HCT116 (cell line): ENCODE data around the gene CFAP97D2. TPM values are rescaled to one million over a fixed set of nuclear protein-coding genes. Genes with fewer than 3 reads are reported as not detected.

Experiments used
- ATAC-seq: fragments of 200-7000 bp; cut with Tn5 transposase; 2 replicates; pipeline ENCODE4 v1.9.1; 2020; ENCODE audit warnings: mild to moderate bottlenecking, moderate library complexity
- BruUV-seq: library from RNA; stranded (reverse); fragments of 400-500 nt; replicated peaks from 2 replicates; lab custom pipeline; 2021; lab: Mats Ljungman, UMichigan
- CTCF ChIA-PET: fragments of 300-600 bp; sonication (Branson Sonifier 250); formaldehyde crosslinking; loops from one replicate; lab custom pipeline; 2021; ENCODE audit warnings: antibody characterized with exemption; lab: Charles Lee
- POLR2A ChIA-PET: fragments of 300-600, 350-600 bp; sonication (Branson Sonifier 250); formaldehyde crosslinking; loops from one replicate; lab custom pipeline; 2021; ENCODE audit warnings: antibody characterized with exemption; lab: Charles Lee
- RAD21 ChIA-PET, 2 experiments: fragments of 300-600 bp; sonication (Branson Sonifier 250); formaldehyde crosslinking; loops; one replicate each; lab custom pipeline; 2023; ENCODE audit warnings: low total read pairs in 2 of 2; ENCODE audit not compliant: uncharacterized antibody in 2 of 2, unreplicated experiment in 2 of 2, low non-redundant PET in 1 of 2; lab: Charles Lee
- DNase-seq: peaks from one replicate; pipeline ENCODE4 v3.0.0-alpha.2; 2010; ENCODE audit warnings: low read depth, low spot score
- H2AFZ ChIP-seq: fragments of 200-600 bp; shearing (Covaris generic), sonication (generic); 2 replicates; pipeline ENCODE4 v1.6.1; 2017; ENCODE audit warnings: low read depth, mixed run types, mixed read lengths, antibody characterized with exemption, low read length; ENCODE audit not compliant: poor library complexity, severe bottlenecking
- H3K27ac ChIP-seq: 2 replicates; pipeline ENCODE4 v1.5.1; 2012; ENCODE audit warnings: low read depth, low read length
- H3K27me3 ChIP-seq: fragments of 200-600 bp; sonication (generic); 2 replicates; pipeline ENCODE4 v1.6.1; 2016; ENCODE audit warnings: mixed run types, low read length, mixed read lengths; ENCODE audit not compliant: insufficient read depth
- H3K36me3 ChIP-seq, 2 experiments: fragments of 200-500 bp in 1 of 2; fragments of 200-600 bp in 1 of 2; sonication (Bioruptor generic) in 1 of 2; sonication (generic) in 1 of 2; 2 replicates each; pipeline versions ENCODE4 v1.5.1 to v1.6.1; 2014 to 2016; ENCODE audit warnings: low read length in 2 of 2, inconsistent platforms in 1 of 2, mixed read lengths in 1 of 2, mixed run types in 1 of 2; ENCODE audit not compliant: insufficient read depth in 2 of 2, control insufficient read depth in 1 of 2
- H3K4me1 ChIP-seq, 2 experiments: fragments of 200-600 bp in 1 of 2; sonication (generic) in 1 of 2; 2 replicates each; pipeline versions ENCODE4 v1.5.1 to v1.6.1; 2012 to 2017; ENCODE audit warnings: low read length in 2 of 2, inconsistent platforms in 1 of 2, mild to moderate bottlenecking in 1 of 2, mixed read lengths in 1 of 2, mixed run types in 1 of 2, moderate library complexity in 1 of 2; ENCODE audit not compliant: insufficient read depth in 2 of 2, control insufficient read depth in 1 of 2
- H3K4me2 ChIP-seq: fragments of 200-600 bp; sonication (generic); 2 replicates; pipeline ENCODE4 v1.6.1; 2017; ENCODE audit warnings: mixed run types, low read length, mixed read lengths
- H3K4me3 ChIP-seq, 2 experiments: fragments of 200-600 bp in 1 of 2; sonication (generic) in 1 of 2; replicated peaks in 1 of 2; 2 replicates each; pipeline ENCODE4 v1.5.1; 2011 to 2016; ENCODE audit warnings: low read length in 2 of 2, control low read depth in 1 of 2, low read depth in 1 of 2, mild to moderate bottlenecking in 1 of 2, mixed read lengths in 1 of 2, mixed run types in 1 of 2
- H3K79me2 ChIP-seq: fragments of 200-600 bp; sonication (generic); 2 replicates; pipeline ENCODE4 v1.6.1; 2017; ENCODE audit warnings: mild to moderate bottlenecking, mixed run types, low read length, moderate library complexity, mixed read lengths; ENCODE audit not compliant: insufficient read depth
- H3K9ac ChIP-seq: fragments of 200-600 bp; sonication (generic); 2 replicates; pipeline ENCODE4 v1.6.1; 2016; ENCODE audit warnings: low read length, mixed read lengths
- H3K9me2 ChIP-seq: fragments of 200-600 bp; sonication (generic), shearing (Covaris generic); 2 replicates; pipeline ENCODE4 v1.6.1; 2017; ENCODE audit warnings: mixed run types, mild to moderate bottlenecking, moderate library complexity; ENCODE audit not compliant: insufficient read depth
- H3K9me3 ChIP-seq, 2 experiments: fragments of 200-500 bp in 1 of 2; fragments of 200-600 bp in 1 of 2; sonication (Bioruptor generic) in 1 of 2; sonication (generic) in 1 of 2; 2 replicates each; pipeline ENCODE4 v1.6.1; 2014 to 2017; ENCODE audit warnings: low read length in 2 of 2, mixed read lengths in 2 of 2, inconsistent platforms in 1 of 2, low read depth in 1 of 2, mild to moderate bottlenecking in 1 of 2, mixed run types in 1 of 2, moderate library complexity in 1 of 2; ENCODE audit not compliant: control insufficient read depth in 1 of 2, insufficient read depth in 1 of 2
- H4K20me1 ChIP-seq: fragments of 200-600 bp; sonication (generic), shearing (Covaris generic); 2 replicates; pipeline ENCODE4 v1.6.1; 2017; ENCODE audit warnings: mixed run types, mild to moderate bottlenecking, moderate library complexity; ENCODE audit not compliant: insufficient read depth
- EZH2phosphoT487 ChIP-seq: fragments of 200-600 bp; IDR thresholded peaks from 2 replicates; pipeline ENCODE4 v1.6.1; 2018; ENCODE audit warnings: antibody characterized with exemption, borderline replicate concordance
- POLR2A ChIP-seq: IDR thresholded peaks from 2 replicates; pipeline ENCODE4 v1.7.0; 2011; ENCODE audit warnings: borderline replicate concordance; ENCODE audit not compliant: insufficient read depth, insufficient read length; ENCODE audit errors: extremely low read depth
- REST ChIP-seq: IDR thresholded peaks from 2 replicates; pipeline ENCODE4 v1.6.1; 2012; ENCODE audit warnings: low read depth
- SIN3A ChIP-seq: IDR thresholded peaks from 2 replicates; pipeline ENCODE4 v1.6.1; 2012; ENCODE audit warnings: low read depth
- SRF ChIP-seq: IDR thresholded peaks from 2 replicates; pipeline ENCODE4 v1.6.1; 2012; ENCODE audit warnings: low read depth
- ZFX ChIP-seq: fragments of 450-650 bp; IDR thresholded peaks from 2 replicates; pipeline ENCODE4 v1.6.1; 2017
- ZNF274 ChIP-seq: fragments of 200-500 bp; sonication (Bioruptor generic); IDR thresholded peaks from 2 replicates; pipeline ENCODE4 v1.6.1; 2014; ENCODE audit warnings: mild to moderate bottlenecking, low read depth, low read length, inconsistent platforms
- intact Hi-C: fragments of 100-400 bp; cut with micrococcal nuclease; formaldehyde crosslinking; loops from 2 replicates; pipeline ENCODE4 v1.10.0; 2022
- total RNA-seq: library from RNA; stranded (reverse); gene quantifications from one replicate; pipeline ENCODE4 v1.2.1, GENCODE V29; 2021; ENCODE audit not compliant: unreplicated experiment
- TF ChIP-seq, protein P1 (sequence below): IDR thresholded peaks from 2 replicates; pipeline ENCODE4 v1.6.1; 2011; ENCODE audit warnings: mild to moderate bottlenecking, low read length, moderate library complexity; ENCODE audit not compliant: insufficient replicate concordance; ENCODE audit errors: extremely low read depth

Gene CFAP97D2
- total RNA-seq, 1 experiment from 2014 or later: not detected

DNA sequence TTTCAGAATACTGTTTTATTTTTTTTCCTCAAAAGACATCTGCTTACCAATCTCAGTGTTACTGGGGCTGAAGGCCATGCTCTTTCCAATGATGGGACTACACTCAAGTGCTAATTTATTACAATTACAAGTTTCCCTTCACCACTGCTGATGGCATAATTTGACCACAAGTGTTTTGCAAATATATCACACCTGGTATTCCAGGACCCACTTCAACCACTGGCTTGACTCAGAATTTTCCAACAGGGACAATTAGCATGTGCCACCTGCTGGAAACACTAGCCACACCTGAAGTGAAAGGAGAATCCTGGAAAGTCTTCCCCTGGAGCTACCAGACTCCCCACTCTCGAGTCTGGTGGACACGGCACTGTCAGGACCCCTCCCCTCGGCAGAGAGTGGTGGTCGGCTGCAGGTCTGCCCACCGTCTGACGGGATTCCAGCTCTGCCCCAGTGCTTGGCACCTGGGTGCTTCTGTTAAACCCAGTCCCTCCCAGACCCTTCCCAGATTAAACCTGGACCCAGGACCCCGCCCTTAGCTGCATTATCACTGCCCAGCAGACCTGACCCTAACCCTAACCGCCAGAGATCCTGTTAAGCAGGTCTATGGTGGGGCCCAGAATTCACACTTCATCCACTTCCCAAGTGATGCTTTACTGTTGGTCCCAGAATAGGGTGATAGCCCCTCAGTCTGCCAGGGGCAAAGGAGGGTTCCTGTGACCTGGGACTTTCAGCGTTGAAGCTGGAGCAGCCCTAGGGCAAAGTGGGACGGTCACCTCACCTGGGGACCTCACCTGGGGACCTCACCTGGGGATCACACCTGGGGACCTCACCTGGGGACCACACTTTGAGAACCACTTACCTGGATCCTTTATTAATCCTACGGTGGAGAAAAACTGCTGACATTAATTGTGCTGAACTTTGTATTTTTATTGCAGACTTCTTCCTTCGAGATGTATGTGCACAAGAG is 29.0 kb upstream of the CFAP97D2 start:
- POLR2A ChIA-PET: no interaction called here
- no peaks in the 10 kb centered on the region for H3K9me3 ChIP-seq
- BruUV-seq: no TSS peak
- CTCF ChIA-PET: no interaction called here
- no peak overlapping the region for H2AFZ ChIP-seq
- H3K9ac ChIP-seq: no peak overlapping the region
- no peaks in the 10 kb centered on the region for H3K36me3 ChIP-seq
- RAD21 ChIA-PET: no interaction called here
- no peaks in the 10 kb centered on the region for H3K27me3 ChIP-seq
- TF ChIP-seq ZFX (no peak), REST (no peak), SRF (no peak), POLR2A (no peak), SIN3A (no peak), EZH2phosphoT487 (no peak), ZNF274 (no peak)
- TF ChIP-seq, protein P1, sequence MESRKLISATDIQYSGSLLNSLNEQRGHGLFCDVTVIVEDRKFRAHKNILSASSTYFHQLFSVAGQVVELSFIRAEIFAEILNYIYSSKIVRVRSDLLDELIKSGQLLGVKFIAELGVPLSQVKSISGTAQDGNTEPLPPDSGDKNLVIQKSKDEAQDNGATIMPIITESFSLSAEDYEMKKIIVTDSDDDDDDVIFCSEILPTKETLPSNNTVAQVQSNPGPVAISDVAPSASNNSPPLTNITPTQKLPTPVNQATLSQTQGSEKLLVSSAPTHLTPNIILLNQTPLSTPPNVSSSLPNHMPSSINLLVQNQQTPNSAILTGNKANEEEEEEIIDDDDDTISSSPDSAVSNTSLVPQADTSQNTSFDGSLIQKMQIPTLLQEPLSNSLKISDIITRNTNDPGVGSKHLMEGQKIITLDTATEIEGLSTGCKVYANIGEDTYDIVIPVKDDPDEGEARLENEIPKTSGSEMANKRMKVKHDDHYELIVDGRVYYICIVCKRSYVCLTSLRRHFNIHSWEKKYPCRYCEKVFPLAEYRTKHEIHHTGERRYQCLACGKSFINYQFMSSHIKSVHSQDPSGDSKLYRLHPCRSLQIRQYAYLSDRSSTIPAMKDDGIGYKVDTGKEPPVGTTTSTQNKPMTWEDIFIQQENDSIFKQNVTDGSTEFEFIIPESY: no peak
- TF ChIP-seq, all 23 proteins: peak for 0
- Histone ChIP-seq H3K4me2 (no peak overlapping the region), H3K4me1 (peaks cover 10 to 21% of the 10 kb centered on the region in 2 experiments), H3K27ac (no peak overlapping the region), H3K9me2 (no peaks in the 10 kb centered on the region), H3K79me2 (no peaks in the 10 kb centered on the region), H3K4me3 (no peak overlapping the region), H4K20me1 (no peaks in the 10 kb centered on the region)
- no peak for ATAC-seq
- intact Hi-C loops: loop anchor here (2.0 to 10.0 kb wide), 2 partner anchors 77 to 195 kb away; no protein-coding TSS in a partner anchor
- DNase-seq: no peak
